Measurements from ENCODE around the gene TPPP. TPM values are rescaled to one million over a fixed set of nuclear protein-coding genes. Genes with fewer than 3 reads are reported as not detected.

The TPPP gene
- total and polyA plus RNA-seq, 2 experiments from 2014 or later = 0.48 to 1.4 TPM

GRCh38 chr5:635306-636055 lies 57.7 kb downstream of the TPPP start:
- H3K27me3 ChIP-seq (ENCODE audit: insufficient read depth) = no peaks in the 10 kb centered on the region
- H2AFZ ChIP-seq = no peak overlapping the region
- ATAC-seq (no peak), DNase-seq (ENCODE audit: low spot score) (no peak)
- no peaks in the 10 kb centered on the region for H3K4me1 ChIP-seq (ENCODE audit: insufficient read depth)
- no peaks in the 10 kb centered on the region for H3K9me2 ChIP-seq (ENCODE audit: insufficient read depth)
- Mint-ChIP-seq H3K4me1 (no peaks in the 10 kb centered on the region), H3K27ac (no peak overlapping the region), H3K9me3 (no peaks in the 10 kb centered on the region), H3K4me3 (no peak overlapping the region), H3K27me3 (ENCODE audit: insufficient read depth, low read depth, poor library complexity) (peaks cover 4% of the 10 kb centered on the region), H3K36me3 (ENCODE audit: low read depth) (peaks cover 41% of the 10 kb centered on the region)
- H4K20me1 ChIP-seq (replicated peaks; ENCODE audit: insufficient read depth) = peaks cover 13% of the 10 kb centered on the region
- H3K27ac ChIP-seq (ENCODE audit: low read depth) = no peak overlapping the region
- peaks cover 6% of the 10 kb centered on the region; the same call in 1 of the 2 replicates for H3K36me3 ChIP-seq (ENCODE audit: insufficient read depth)
- TF ChIP-seq CTCF (conservative IDR thresholded peaks at IDR 0.05; ENCODE audit: low read depth in 2 of 2) (no peak), EZH2phosphoT487 (IDR thresholded peaks at IDR 0.05; ENCODE audit: unreplicated experiment) (no peak), EZH2 (IDR thresholded peaks at IDR 0.05; ENCODE audit: low read depth, unreplicated experiment) (no peak)
- no peaks in the 10 kb centered on the region for H3K79me2 ChIP-seq (replicated peaks; ENCODE audit: insufficient read depth)
- H3K4me2 ChIP-seq = no peak overlapping the region
- H3K4me3 ChIP-seq = no peak overlapping the region
- H3F3A ChIP-seq (replicated peaks; ENCODE audit: low read depth) = no peaks in the 10 kb centered on the region

GRCh38 chr5:634191-634590 lies 59.0 kb downstream of the TPPP start:
- H3K4me2 ChIP-seq = no peak overlapping the region
- no peaks in the 10 kb centered on the region for H3K9me3 Mint-ChIP-seq
- no peak overlapping the region for H3K27ac Mint-ChIP-seq
- no peak overlapping the region for H2AFZ ChIP-seq
- no peak overlapping the region for H3K27ac ChIP-seq (ENCODE audit: low read depth)
- H3K4me3 ChIP-seq = no peak overlapping the region
- peaks cover 36% of the 10 kb centered on the region for H3K36me3 Mint-ChIP-seq (ENCODE audit: low read depth)
- H3K27me3 Mint-ChIP-seq (ENCODE audit: insufficient read depth, low read depth, poor library complexity) = peaks cover 4% of the 10 kb centered on the region
- H3K4me1 Mint-ChIP-seq = no peaks in the 10 kb centered on the region
- peaks cover 6% of the 10 kb centered on the region; the same call in 1 of the 2 replicates for H3K36me3 ChIP-seq (ENCODE audit: insufficient read depth)
- no peaks in the 10 kb centered on the region for H3K27me3 ChIP-seq (ENCODE audit: insufficient read depth)
- H3K4me1 ChIP-seq (ENCODE audit: insufficient read depth) = no peaks in the 10 kb centered on the region
- DNase-seq (ENCODE audit: low spot score) (no peak), ATAC-seq (no peak)
- no peaks in the 10 kb centered on the region for H3K9me2 ChIP-seq (ENCODE audit: insufficient read depth)
- no peaks in the 10 kb centered on the region for H3F3A ChIP-seq (replicated peaks; ENCODE audit: low read depth)
- no peak overlapping the region for H3K4me3 Mint-ChIP-seq
- H3K79me2 ChIP-seq (replicated peaks; ENCODE audit: insufficient read depth) = no peaks in the 10 kb centered on the region
- H4K20me1 ChIP-seq (replicated peaks; ENCODE audit: insufficient read depth) = peaks cover 13% of the 10 kb centered on the region
- no peak for TF ChIP-seq ZNF331 (CRISPR knock-in tag; IDR thresholded peaks at IDR 0.05; ENCODE audit: low read depth)
- TF ChIP-seq JUNB (IDR thresholded peaks at IDR 0.05; ENCODE audit: unreplicated experiment) = no peak
- TF ChIP-seq ZNF114 (CRISPR knock-in tag; IDR thresholded peaks at IDR 0.05) = no peak
- no peak for TF ChIP-seq REST (IDR thresholded peaks at IDR 0.05; ENCODE audit: unreplicated experiment)
- TF ChIP-seq STAT1 (IDR thresholded peaks at IDR 0.05; ENCODE audit: unreplicated experiment) = no peak
- TF ChIP-seq ETS1 (IDR thresholded peaks at IDR 0.05) = no peak
- no peak for TF ChIP-seq NANOG (IDR thresholded peaks at IDR 0.05; ENCODE audit: borderline replicate concordance)
- TF ChIP-seq CREB1 (CRISPR knock-in tag; IDR thresholded peaks at IDR 0.05; ENCODE audit: low read depth) = no peak
- TF ChIP-seq CTCF (conservative IDR thresholded peaks at IDR 0.05; ENCODE audit: low read depth in 2 of 2) = no peak
- TF ChIP-seq EZH2phosphoT487 (IDR thresholded peaks at IDR 0.05; ENCODE audit: unreplicated experiment) = no peak
- TF ChIP-seq POLR2AphosphoS5 (IDR thresholded peaks at IDR 0.05; ENCODE audit: low read depth) = no peak
- TF ChIP-seq EZH2 (IDR thresholded peaks at IDR 0.05; ENCODE audit: low read depth, unreplicated experiment) = no peak

Measured in GM23338 (cell line).